Mesenchymal stem cell (in vitro differentiated cells and primary cell): ENCODE measurements around the gene PLA2G4B.
A peak's percentile ranks its signal among the peaks of the same experiment; 100 is the strongest.
"Not testable (repeated sequence)": the region's sequence is repeated elsewhere in the genome, so short reads cannot be mapped to it uniquely, and the experiment has no call there.

Experiments
- DNase-seq: peaks from one replicate; pipeline ENCODE4 v3.0.0-alpha.2; 2013
- H2AFZ ChIP-seq: one replicate; pipeline ENCODE4 v1.6.1; 2013; ENCODE audit warnings: low read depth, mild to moderate bottlenecking, control low read depth, inconsistent platforms, low read length, moderate library complexity
- H2AK5ac ChIP-seq: 2 replicates; pipeline ENCODE4 v1.6.1; 2013; ENCODE audit warnings: low read length, moderate library complexity, mild to moderate bottlenecking, inconsistent platforms; ENCODE audit not compliant: severe bottlenecking
- H2BK120ac ChIP-seq: one replicate; pipeline ENCODE4 v1.6.1; 2013; ENCODE audit warnings: low read depth, mild to moderate bottlenecking, inconsistent platforms, low read length, moderate library complexity
- H2BK12ac ChIP-seq, 2 experiments: one replicate each; pipeline ENCODE4 v1.6.1; 2013; ENCODE audit warnings: inconsistent platforms in 2 of 2, low read length in 2 of 2, mild to moderate bottlenecking in 2 of 2, moderate library complexity in 2 of 2, control low read depth in 1 of 2
- H2BK15ac ChIP-seq: one replicate; pipeline ENCODE4 v1.6.1; 2013; ENCODE audit warnings: mild to moderate bottlenecking, low read depth, inconsistent platforms; ENCODE audit not compliant: poor library complexity, severe bottlenecking
- H2BK5ac ChIP-seq: 2 replicates; pipeline ENCODE4 v1.6.1; 2013; ENCODE audit warnings: low read depth, mild to moderate bottlenecking, low read length, control low read depth, inconsistent platforms; ENCODE audit not compliant: poor library complexity, severe bottlenecking
- H3K14ac ChIP-seq, 2 experiments: one replicate each; pipeline ENCODE4 v1.6.1; 2013; ENCODE audit warnings: inconsistent platforms in 2 of 2, low read length in 2 of 2, control low read depth in 1 of 2, mild to moderate bottlenecking in 1 of 2, moderate library complexity in 1 of 2
- H3K18ac ChIP-seq, 2 experiments: one replicate each; pipeline ENCODE4 v1.6.1; 2013; ENCODE audit warnings: inconsistent platforms in 2 of 2, low read length in 2 of 2, control low read depth in 1 of 2, low read depth in 1 of 2, mild to moderate bottlenecking in 1 of 2
- H3K23ac ChIP-seq, 2 experiments: one replicate each; pipeline ENCODE4 v1.6.1; 2013; ENCODE audit warnings: inconsistent platforms in 2 of 2, low read length in 2 of 2, mild to moderate bottlenecking in 2 of 2, moderate library complexity in 2 of 2, control low read depth in 1 of 2
- H3K27ac ChIP-seq: 2 replicates; pipeline ENCODE4 v1.5.1; 2013; ENCODE audit warnings: mild to moderate bottlenecking, moderate library complexity, low read length, control low read depth, inconsistent platforms; ENCODE audit not compliant: poor library complexity, severe bottlenecking
- H3K27me3 ChIP-seq, 2 experiments: 2 replicates each; pipeline versions ENCODE4 v1.6.1 to v1.7.0; 2013; ENCODE audit warnings: low read length in 2 of 2, mild to moderate bottlenecking in 2 of 2, moderate library complexity in 2 of 2, control low read depth in 1 of 2, inconsistent platforms in 1 of 2; ENCODE audit not compliant: control insufficient read depth in 1 of 2, insufficient read depth in 1 of 2
- H3K36me3 ChIP-seq, 2 experiments: 2 replicates each; pipeline versions ENCODE4 v1.6.1 to v1.7.0; 2013; ENCODE audit warnings: low read length in 2 of 2, control low read depth in 1 of 2, inconsistent platforms in 1 of 2, low read depth in 1 of 2, mild to moderate bottlenecking in 1 of 2; ENCODE audit not compliant: insufficient read depth in 2 of 2, control insufficient read depth in 1 of 2
- H3K4ac ChIP-seq, 2 experiments: one replicate each; pipeline ENCODE4 v1.6.1; 2013; ENCODE audit warnings: inconsistent platforms in 2 of 2, low read length in 2 of 2, mild to moderate bottlenecking in 2 of 2, moderate library complexity in 2 of 2, control low read depth in 1 of 2, low read depth in 1 of 2
- H3K4me1 ChIP-seq: 2 replicates; pipeline ENCODE4 v1.6.1; 2013; ENCODE audit warnings: low read depth, low read length, control low read depth; ENCODE audit not compliant: control insufficient read depth, insufficient read depth
- H3K4me2 ChIP-seq: 2 replicates; pipeline ENCODE4 v1.6.1; 2013; ENCODE audit warnings: low read length, mild to moderate bottlenecking, inconsistent platforms; ENCODE audit not compliant: poor library complexity, severe bottlenecking
- H3K4me3 ChIP-seq, 2 experiments: 2 replicates each; pipeline versions ENCODE4 v1.5.1 to v1.7.0; 2013; ENCODE audit warnings: low read length in 2 of 2, mild to moderate bottlenecking in 2 of 2, control low read depth in 1 of 2, low read depth in 1 of 2; ENCODE audit not compliant: insufficient read depth in 1 of 2
- H3K79me1 ChIP-seq: replicated peaks from 2 replicates; pipeline ENCODE4 v1.6.1; 2013; ENCODE audit warnings: mild to moderate bottlenecking, control low read depth, low read length, inconsistent platforms; ENCODE audit not compliant: poor library complexity, severe bottlenecking
- H3K9ac ChIP-seq: 2 replicates; pipeline ENCODE4 v1.7.0; 2013; ENCODE audit warnings: mild to moderate bottlenecking, low read length, moderate library complexity
- H3K9me3 ChIP-seq: 2 replicates; pipeline ENCODE4 v1.7.0; 2013; ENCODE audit warnings: mild to moderate bottlenecking, low read length; ENCODE audit not compliant: control insufficient read depth
- H4K8ac ChIP-seq: one replicate; pipeline ENCODE4 v1.6.1; 2013; ENCODE audit warnings: inconsistent platforms, mild to moderate bottlenecking, low read length, moderate library complexity
- H4K91ac ChIP-seq: one replicate; pipeline ENCODE4 v1.6.1; 2013; ENCODE audit warnings: mild to moderate bottlenecking, low read length, inconsistent platforms
- WGBS: methylation state at CpG from one replicate; pipeline ENCODE4 v1.1.7; 2013; ENCODE audit warnings: mixed read lengths; 5-methylcytosine and 5-hydroxymethylcytosine counted together

The PLA2G4B gene

GRCh38 chr15:41827880-41828806, 10.5 kb upstream of the PLA2G4B start, which contains the start of gene JMJD7:
Gene JMJD7, plus strand, starts transcription at chr15:41828092. Its CDS starts 33 bp downstream, at chr15:41828125.
- WGBS = 1% methylated on average over 63 of the region's 66 CpGs
- H2AK5ac ChIP-seq = no peak within 1 kb of the TSS

GRCh38 chr15:41828807-41829141, 9.9 kb upstream of the PLA2G4B start:
- Histone ChIP-seq H4K91ac (no peak overlapping the region), H3K27me3 (no peaks in the 10 kb centered on the region)

More at GRCh38 chr15:41827880-41828806, 10.5 kb upstream of the PLA2G4B start, which contains the start of gene JMJD7:
- Histone ChIP-seq H3K27ac (no peak within 1 kb of the TSS), H2AFZ (peak within 1 kb of the TSS; percentile 83), H3K79me1 (peaks cover 7% of the 10 kb centered on the region), H3K9ac (peak within 1 kb of the TSS; percentile 94), H2BK15ac (peak within 1 kb of the TSS; percentile 68), H3K23ac (peak within 1 kb of the TSS in 1 of 2 experiments; percentile 51), H3K4me3 (peak within 1 kb of the TSS; percentile 74 to 98), H4K8ac (peak within 1 kb of the TSS; percentile 38), H2BK5ac (no peak within 1 kb of the TSS), H3K9me3 (no peaks in the 10 kb centered on the region), H2BK12ac (peak within 1 kb of the TSS in 1 of 2 experiments; percentile 54), H3K14ac (peak within 1 kb of the TSS in 1 of 2 experiments; percentile 88), H3K4me1 (peaks cover 19% of the 10 kb centered on the region), H3K4ac (peak within 1 kb of the TSS; percentile 2 to 54), H3K36me3 (peaks cover 37 to 57% of the 10 kb centered on the region in 2 experiments), H3K18ac (peak within 1 kb of the TSS in 1 of 2 experiments; percentile 70), H4K91ac (peak within 1 kb of the TSS; percentile 29), H3K27me3 (no peaks in the 10 kb centered on the region), H3K4me2 (peak within 1 kb of the TSS; percentile 92), H2BK120ac (no peak within 1 kb of the TSS)
- peak; percentile 86 for DNase-seq

GRCh38 chr15:41829959-41830646, 8.5 kb upstream of the PLA2G4B start:
- Histone ChIP-seq H2BK120ac (no peak overlapping the region), H3K23ac (no peak overlapping the region), H3K4me1 (peaks cover 18% of the 10 kb centered on the region), H3K4me2 (no peak overlapping the region), H3K27ac (no peak overlapping the region), H2AFZ (no peak overlapping the region), H2BK5ac (no peak overlapping the region), H3K4ac (no peak overlapping the region), H3K4me3 (no peak overlapping the region), H2AK5ac (no peak overlapping the region), H4K91ac (no peak overlapping the region), H3K79me1 (peaks cover 14% of the 10 kb centered on the region), H3K18ac (no peak overlapping the region), H3K14ac (no peak overlapping the region), H4K8ac (no peak overlapping the region), H3K9ac (no peak overlapping the region), H3K9me3 (no peaks in the 10 kb centered on the region), H3K36me3 (peaks cover 19 to 45% of the 10 kb centered on the region in 2 experiments), H3K27me3 (no peaks in the 10 kb centered on the region), H2BK12ac (no peak overlapping the region), H2BK15ac (no peak overlapping the region)
- no peak for DNase-seq
- 96% methylated on average over 13 of the region's 13 CpGs for WGBS

More at GRCh38 chr15:41828807-41829141, 9.9 kb upstream of the PLA2G4B start:
- Histone ChIP-seq H2AK5ac (no peak overlapping the region), H3K9me3 (no peaks in the 10 kb centered on the region), H2BK15ac (no peak overlapping the region), H3K14ac (no peak overlapping the region), H3K4me3 (peak overlapping the region in 1 of 2 experiments; percentile 98), H3K23ac (no peak overlapping the region), H2BK120ac (no peak overlapping the region), H3K36me3 (peaks cover 30 to 51% of the 10 kb centered on the region in 2 experiments), H3K4me1 (peaks cover 19% of the 10 kb centered on the region), H2BK5ac (no peak overlapping the region), H4K8ac (no peak overlapping the region), H3K79me1 (peaks cover 8% of the 10 kb centered on the region), H3K9ac (peak overlapping the region; percentile 94), H3K4me2 (peak overlapping the region; percentile 84), H3K27ac (no peak overlapping the region), H2AFZ (no peak overlapping the region), H3K4ac (no peak overlapping the region), H2BK12ac (no peak overlapping the region), H3K18ac (no peak overlapping the region)
- 30% methylated on average over 5 of the region's 6 CpGs for WGBS
- DNase-seq = no peak

GRCh38 chr15:41831291-41831690, 7.4 kb upstream of the PLA2G4B start:
- not testable (repeated sequence) for H3K9ac ChIP-seq, H2BK120ac ChIP-seq, H2AK5ac ChIP-seq, H3K27ac ChIP-seq, H3K23ac ChIP-seq, H2BK12ac ChIP-seq, H4K91ac ChIP-seq, H2BK15ac ChIP-seq, H3K4me3 ChIP-seq, H2AFZ ChIP-seq, H2BK5ac ChIP-seq, H3K4ac ChIP-seq, DNase-seq, H4K8ac ChIP-seq, H3K14ac ChIP-seq, H3K9me3 ChIP-seq, H3K27me3 ChIP-seq, H3K4me2 ChIP-seq, H3K18ac ChIP-seq
- H3K79me1 ChIP-seq = peaks cover 14% of the 10 kb centered on the region
- 84% methylated on average over 4 of the region's 4 CpGs for WGBS
- H3K4me1 ChIP-seq = peaks cover 15% of the 10 kb centered on the region
- peaks cover 9 to 42% of the 10 kb centered on the region in 2 experiments for H3K36me3 ChIP-seq
